Natural killer cell (primary cell): ENCODE measurements around the gene POPDC2. TPM values are rescaled to one million over a fixed set of nuclear protein-coding genes. Genes with fewer than 3 reads are reported as not detected.

Experiments
- ATAC-seq, 3 donors: fragments of 150-1000 bp in 2 of 3; fragments of 200-7000 bp in 1 of 3; cut with Tn5 transposase; 1 replicate in 1 of 3; 2 replicates in 2 of 3; pipeline ENCODE4 v1.10.0; 2021; ENCODE audit warnings: mild to moderate bottlenecking in 2 of 3, moderate library complexity in 2 of 3
- DNase-seq, 2 donors: peaks; one replicate each; pipeline versions ENCODE4 v3.0.0 to v3.0.0-alpha.2; 2013 to 2021; ENCODE audit warnings: mixed read lengths in 1 of 2
- H3K27ac ChIP-seq: one replicate; pipeline ENCODE4 v1.5.1; 2013; ENCODE audit warnings: mild to moderate bottlenecking, low read length
- H3K27me3 ChIP-seq: one replicate; pipeline ENCODE4 v1.6.1; 2013; ENCODE audit warnings: low read length; ENCODE audit not compliant: control insufficient read depth, insufficient read depth
- H3K36me3 ChIP-seq: one replicate; pipeline ENCODE4 v1.6.1; 2013; ENCODE audit warnings: low read length; ENCODE audit not compliant: control insufficient read depth, insufficient read depth
- H3K4me1 ChIP-seq: one replicate; pipeline ENCODE4 v1.6.1; 2013; ENCODE audit warnings: low read length; ENCODE audit not compliant: control insufficient read depth, insufficient read depth
- H3K4me3 ChIP-seq: one replicate; pipeline ENCODE4 v1.5.1; 2013; ENCODE audit warnings: low read length
- H3K9me3 ChIP-seq: one replicate; pipeline ENCODE4 v1.6.1; 2013; ENCODE audit warnings: low read length; ENCODE audit not compliant: control insufficient read depth, insufficient read depth
- H3K27ac Mint-ChIP-seq, 2 donors: one replicate each; pipeline ENCODE4 v1.8.0; 2022; ENCODE audit warnings: mild to moderate bottlenecking in 2 of 2, mixed read lengths in 2 of 2, moderate library complexity in 1 of 2
- H3K27me3 Mint-ChIP-seq, 2 donors: one replicate each; pipeline ENCODE4 v1.8.0; 2022; ENCODE audit warnings: low read depth in 2 of 2, mixed read lengths in 2 of 2
- H3K36me3 Mint-ChIP-seq: one replicate; pipeline ENCODE4 v1.8.0; 2022; ENCODE audit warnings: mixed read lengths
- H3K4me1 Mint-ChIP-seq, 2 donors: one replicate each; pipeline ENCODE4 v1.8.0; 2022; ENCODE audit warnings: mixed read lengths in 2 of 2
- H3K4me3 Mint-ChIP-seq: one replicate; pipeline ENCODE4 v1.8.0; 2022; ENCODE audit warnings: mild to moderate bottlenecking, moderate library complexity, mixed read lengths
- H3K9me3 Mint-ChIP-seq, 2 donors: one replicate each; pipeline ENCODE4 v1.8.0; 2022; ENCODE audit warnings: mixed read lengths in 2 of 2
- WGBS: methylation state at CpG from one replicate; pipeline ENCODE4 v1.1.7; 2013; ENCODE audit warnings: missing lambda C conversion rate; ENCODE audit not compliant: insufficient coverage; 5-methylcytosine and 5-hydroxymethylcytosine counted together
- intact Hi-C: fragments of 100-400 bp; cut with micrococcal nuclease; formaldehyde crosslinking; loops from one replicate; pipeline ENCODE4 v1.14.2; 2022
- total RNA-seq, 4 donors: library from RNA; stranded (reverse); fragments of 120-200 nt in 1 of 4; gene quantifications; one replicate each; pipeline versions ENCODE4 v1.2.3 to v1.2.4, GENCODE V29; 2013 to 2022
- TF ChIP-seq, protein P1 (sequence below): fragments of 200-600 bp; IDR thresholded peaks from one replicate; pipeline ENCODE4 v1.8.0; 2022; ENCODE audit warnings: antibody characterized with exemption

POPDC2 gene
- total RNA-seq, 3 donors from 2014 or later (not counting 1 experiment from before 2014, with no cell fraction given), result 6.2 to 8.0 (median 7.9) TPM

DNA sequence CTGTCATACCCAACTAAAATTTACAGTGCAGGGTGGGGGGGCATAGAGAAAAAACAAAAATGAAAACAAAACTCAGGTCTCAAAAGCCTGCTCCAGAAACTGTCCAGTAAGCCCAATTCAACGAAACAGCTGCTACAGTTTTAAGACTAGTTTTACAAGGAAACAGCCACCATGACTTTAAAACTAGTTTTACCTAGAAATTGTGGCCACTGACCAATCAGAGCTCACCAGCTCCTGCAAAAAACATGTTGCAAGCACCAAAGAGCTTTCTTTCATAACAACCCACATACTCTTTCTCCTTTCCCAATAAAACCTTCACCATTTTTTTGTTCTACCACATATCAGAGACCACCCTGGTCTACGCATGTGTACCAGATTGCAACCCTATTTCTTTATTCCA, 35.1 kb upstream of the POPDC2 start:
- no peaks in the 10 kb centered on the region for H3K36me3 ChIP-seq
- H3K4me3 ChIP-seq, result no peak overlapping the region
- no peak overlapping the region for H3K4me3 Mint-ChIP-seq
- TF ChIP-seq, protein P1, sequence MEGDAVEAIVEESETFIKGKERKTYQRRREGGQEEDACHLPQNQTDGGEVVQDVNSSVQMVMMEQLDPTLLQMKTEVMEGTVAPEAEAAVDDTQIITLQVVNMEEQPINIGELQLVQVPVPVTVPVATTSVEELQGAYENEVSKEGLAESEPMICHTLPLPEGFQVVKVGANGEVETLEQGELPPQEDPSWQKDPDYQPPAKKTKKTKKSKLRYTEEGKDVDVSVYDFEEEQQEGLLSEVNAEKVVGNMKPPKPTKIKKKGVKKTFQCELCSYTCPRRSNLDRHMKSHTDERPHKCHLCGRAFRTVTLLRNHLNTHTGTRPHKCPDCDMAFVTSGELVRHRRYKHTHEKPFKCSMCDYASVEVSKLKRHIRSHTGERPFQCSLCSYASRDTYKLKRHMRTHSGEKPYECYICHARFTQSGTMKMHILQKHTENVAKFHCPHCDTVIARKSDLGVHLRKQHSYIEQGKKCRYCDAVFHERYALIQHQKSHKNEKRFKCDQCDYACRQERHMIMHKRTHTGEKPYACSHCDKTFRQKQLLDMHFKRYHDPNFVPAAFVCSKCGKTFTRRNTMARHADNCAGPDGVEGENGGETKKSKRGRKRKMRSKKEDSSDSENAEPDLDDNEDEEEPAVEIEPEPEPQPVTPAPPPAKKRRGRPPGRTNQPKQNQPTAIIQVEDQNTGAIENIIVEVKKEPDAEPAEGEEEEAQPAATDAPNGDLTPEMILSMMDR, result no peak
- no peaks in the 10 kb centered on the region for H3K9me3 ChIP-seq
- ATAC-seq, result no peak
- peaks cover 4 to 22% of the 10 kb centered on the region in 2 donors for H3K27me3 Mint-ChIP-seq
- no peaks in the 10 kb centered on the region for H3K9me3 Mint-ChIP-seq
- H3K4me1 ChIP-seq, result peaks cover 4% of the 10 kb centered on the region
- intact Hi-C loops, result no loop called here
- no peak overlapping the region for H3K27ac ChIP-seq
- no peak for DNase-seq
- 95% methylated on average over 2 of the region's 2 CpGs for WGBS
- H3K27ac Mint-ChIP-seq, result no peak overlapping the region
- no peaks in the 10 kb centered on the region for H3K36me3 Mint-ChIP-seq
- no peaks in the 10 kb centered on the region for H3K27me3 ChIP-seq
- peaks cover 8% of the 10 kb centered on the region in 2 donors for H3K4me1 Mint-ChIP-seq

DNA sequence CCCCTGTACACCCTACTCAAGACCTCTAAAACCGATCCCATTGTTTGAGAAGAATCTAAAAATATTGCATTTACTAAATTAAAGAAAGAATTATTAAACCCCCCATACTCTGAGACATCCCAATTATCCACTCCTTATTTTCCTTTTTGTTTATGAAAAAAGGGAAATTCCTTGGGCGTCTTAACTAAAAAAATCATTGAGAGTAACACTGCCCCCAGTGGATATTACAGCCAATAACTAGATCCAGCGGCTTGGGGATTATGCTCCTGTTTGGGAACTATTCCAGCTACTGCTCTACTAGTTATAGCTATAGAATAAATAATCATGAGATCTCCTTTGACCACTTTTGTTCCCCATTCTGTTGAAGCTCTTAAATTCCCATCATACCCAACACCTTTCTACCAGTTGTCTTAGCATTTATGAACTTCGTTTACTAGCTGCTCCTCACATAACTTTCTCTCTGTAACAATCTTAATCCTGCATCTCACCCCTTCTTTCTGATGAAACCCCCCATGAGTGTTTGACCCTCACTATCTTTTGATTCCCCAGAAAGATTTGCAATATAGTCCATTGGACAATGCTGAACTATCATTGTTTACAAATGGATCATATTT, 29.8 kb upstream of the POPDC2 start:
- H3K4me1 Mint-ChIP-seq, result no peaks in the 10 kb centered on the region

DNA sequence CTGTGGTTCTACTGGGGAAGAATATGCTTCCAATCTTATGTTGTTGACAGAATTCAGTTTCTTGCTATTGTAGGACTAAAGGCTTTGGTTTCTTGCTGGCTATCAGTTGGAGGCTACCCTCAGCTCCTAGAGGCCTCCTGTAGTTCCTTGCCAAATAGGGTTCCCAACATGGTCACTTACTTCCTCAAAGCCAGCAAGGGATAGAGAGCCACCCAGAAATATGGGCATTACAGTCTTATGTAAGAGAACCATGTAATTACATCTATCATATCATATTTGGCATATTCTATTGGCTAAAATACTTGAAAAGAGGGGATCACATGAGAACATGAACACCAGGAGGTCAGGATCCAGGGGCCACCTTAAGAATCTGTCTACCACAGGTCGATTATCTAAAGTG, 23.0 kb upstream of the POPDC2 start:
- no peaks in the 10 kb centered on the region for H3K4me1 Mint-ChIP-seq
- H3K36me3 Mint-ChIP-seq, result no peaks in the 10 kb centered on the region
- peaks cover 5 to 11% of the 10 kb centered on the region in 2 donors for H3K27me3 Mint-ChIP-seq
- Histone ChIP-seq H3K4me3 (no peak overlapping the region), H3K27me3 (no peaks in the 10 kb centered on the region), H3K9me3 (no peaks in the 10 kb centered on the region), H3K4me1 (no peaks in the 10 kb centered on the region), H3K27ac (no peak overlapping the region), H3K36me3 (no peaks in the 10 kb centered on the region)
- TF ChIP-seq, protein P1, result no peak
- WGBS, result no CpG with 5 or more reads among the region's 1 CpG
- H3K27ac Mint-ChIP-seq, result no peak overlapping the region
- DNase-seq (no peak), ATAC-seq (no peak)
- intact Hi-C loops, result no loop called here
- no peaks in the 10 kb centered on the region for H3K9me3 Mint-ChIP-seq
- H3K4me3 Mint-ChIP-seq, result no peak overlapping the region

More for the DNA sequence above, 29.8 kb upstream of the POPDC2 start:
- Mint-ChIP-seq H3K36me3 (no peaks in the 10 kb centered on the region), H3K9me3 (no peaks in the 10 kb centered on the region), H3K4me3 (no peak overlapping the region), H3K27me3 (peaks cover 11 to 54% of the 10 kb centered on the region in 2 donors), H3K27ac (no peak overlapping the region)
- WGBS, result 47% methylated on average over 3 of the region's 4 CpGs
- Histone ChIP-seq H3K36me3 (no peaks in the 10 kb centered on the region), H3K4me3 (no peak overlapping the region), H3K27ac (no peak overlapping the region), H3K27me3 (no peaks in the 10 kb centered on the region), H3K9me3 (no peaks in the 10 kb centered on the region), H3K4me1 (no peaks in the 10 kb centered on the region)
- TF ChIP-seq, protein P1, result peak; percentile 58
- ATAC-seq (no peak), DNase-seq (no peak)
- intact Hi-C loops, result no loop called here

- no peaks in the 10 kb centered on the region for H3K4me1 ChIP-seq
- intact Hi-C loops, result no loop called here
- H3K27ac ChIP-seq, result no peak overlapping the region
- Mint-ChIP-seq H3K4me1 (peaks cover 15 to 17% of the 10 kb centered on the region in 2 donors), H3K36me3 (no peaks in the 10 kb centered on the region), H3K27ac (no peak overlapping the region), H3K9me3 (no peaks in the 10 kb centered on the region), H3K27me3 (no peaks in the 10 kb centered on the region), H3K4me3 (no peak overlapping the region)
- WGBS, result no CpG with 5 or more reads among the region's 1 CpG
- H3K36me3 ChIP-seq, result no peaks in the 10 kb centered on the region
- H3K4me3 ChIP-seq, result no peak overlapping the region
- ATAC-seq (no peak), DNase-seq (peak in 1 of 2 donors; percentile 45)
- H3K9me3 ChIP-seq, result no peaks in the 10 kb centered on the region
- H3K27me3 ChIP-seq, result no peaks in the 10 kb centered on the region
- TF ChIP-seq, protein P1, result no peak
Measured at GRCh38 chr3:119681279-119681678, 20.9 kb upstream of the POPDC2 start.
